ENCODE measurements around the gene CCDC70.
A peak's percentile ranks its signal among the peaks of the same experiment; 100 is the strongest.

Gene CCDC70

GRCh38 chr13:51912091-51912490 is 50.3 kb downstream of the CCDC70 start:
- peak; percentile 70 for DNase-seq

GRCh38 chr13:51912511-51913225 is 50.9 kb downstream of the CCDC70 start:
- DNase-seq: no peak

GRCh38 chr13:51913421-51914136 is 51.8 kb downstream of the CCDC70 start:
- no peak for DNase-seq

GRCh38 chr13:51914137-51914493 is 52.3 kb downstream of the CCDC70 start:
- no peak for DNase-seq

Measured in NCI-H1417 treated with DMSO at 0.1 percent for 48 hours (cell line).